Panc1 (cell line): Measurements from ENCODE around the gene CLTC. TPM values are rescaled to one million over a fixed set of nuclear protein-coding genes. Genes with fewer than 3 reads are reported as not detected.

Source experiments
- ATAC-seq: fragments of 200-7000 bp; cut with Tn5 transposase; 2 replicates; pipeline ENCODE4 v1.9.1; 2020; ENCODE audit warnings: mild to moderate bottlenecking, moderate library complexity
- BruUV-seq: library from RNA; stranded (reverse); fragments of 400-500 nt; replicated peaks from 2 replicates; lab custom pipeline; 2021; lab: Mats Ljungman, UMichigan
- CTCF ChIA-PET: fragments of 300-600 bp; sonication (Branson Sonifier 250); formaldehyde crosslinking; loops from one replicate; lab custom pipeline; 2022; ENCODE audit warnings: antibody characterized with exemption; lab: Charles Lee
- POLR2A ChIA-PET: fragments of 300-600 bp; sonication (Branson Sonifier 250); formaldehyde crosslinking; loops from one replicate; lab custom pipeline; 2022; ENCODE audit warnings: antibody characterized with exemption; lab: Charles Lee
- DNase-seq: peaks from one replicate; pipeline ENCODE4 v3.0.0-alpha.2; 2010; ENCODE audit warnings: low read depth, low spot score
- H3K27ac ChIP-seq: 2 replicates; pipeline ENCODE4 v1.5.1; 2011; ENCODE audit warnings: mild to moderate bottlenecking, low read length, inconsistent platforms
- H3K27me3 ChIP-seq: fragments of 200-500 bp; sonication (Bioruptor generic); 2 replicates; pipeline ENCODE4 v1.6.0; 2014; ENCODE audit warnings: low read length, inconsistent platforms; ENCODE audit not compliant: control insufficient read depth, insufficient read depth
- H3K36me3 ChIP-seq: fragments of 200-500 bp; sonication (Bioruptor generic); 2 replicates; pipeline ENCODE4 v1.5.1; 2014; ENCODE audit warnings: inconsistent platforms, mild to moderate bottlenecking, low read length, moderate library complexity; ENCODE audit not compliant: control insufficient read depth, insufficient read depth
- H3K4me1 ChIP-seq: 2 replicates; pipeline ENCODE4 v1.5.1; 2011; ENCODE audit warnings: inconsistent platforms, mild to moderate bottlenecking, low read length, moderate library complexity; ENCODE audit not compliant: control insufficient read depth, insufficient read depth
- H3K4me3 ChIP-seq, 2 experiments: 2 replicates each; pipeline ENCODE4 v1.5.1; 2011 to 2012; ENCODE audit warnings: low read depth in 2 of 2, low read length in 2 of 2, mild to moderate bottlenecking in 2 of 2, inconsistent platforms in 1 of 2, moderate library complexity in 1 of 2
- H3K9me3 ChIP-seq: fragments of 200-500 bp; sonication (Bioruptor generic); 2 replicates; pipeline ENCODE4 v1.5.1; 2014; ENCODE audit warnings: low read depth, mild to moderate bottlenecking, inconsistent platforms, low read length, moderate library complexity; ENCODE audit not compliant: control insufficient read depth, insufficient read depth
- POLR2AphosphoS5 ChIP-seq: IDR thresholded peaks from 2 replicates; pipeline ENCODE4 v1.6.1; 2012; ENCODE audit warnings: mild to moderate bottlenecking, low read depth, low read length, moderate library complexity
- SIN3A ChIP-seq: IDR thresholded peaks from 2 replicates; pipeline ENCODE4 v1.6.1; 2012; ENCODE audit warnings: low read depth, mild to moderate bottlenecking, low read length, moderate library complexity, borderline replicate concordance; ENCODE audit not compliant: insufficient read depth
- TCF7L2 ChIP-seq: IDR thresholded peaks from 2 replicates; pipeline ENCODE4 v1.6.1; 2011; ENCODE audit warnings: mild to moderate bottlenecking, low read depth, low read length, inconsistent platforms
- in situ Hi-C: cut with HindIII; loops from 2 replicates; pipeline ENCODE4 v1.10.0; 2016; ENCODE audit warnings: low sequenced_read_pairs, low pct_unique_long_range_greater_than_20kb
- intact Hi-C: fragments of 100-400 bp; cut with micrococcal nuclease; formaldehyde crosslinking; loops from one replicate; pipeline ENCODE4 v1.10.0; 2022; ENCODE audit not compliant: unreplicated experiment
- total RNA-seq: library from RNA; stranded (reverse); gene quantifications from one replicate; pipeline ENCODE4 v1.2.1, GENCODE V29; 2021; ENCODE audit not compliant: unreplicated experiment
- TF ChIP-seq, protein P1 (sequence below): fragments of 450-650 bp; IDR thresholded peaks from 2 replicates; pipeline ENCODE4 v1.5.1; 2017; ENCODE audit warnings: mild to moderate bottlenecking
- TF ChIP-seq, protein P2 (sequence below), 2 experiments: IDR thresholded peaks; 2 replicates each; pipeline ENCODE4 v1.6.1; 2011 to 2012; ENCODE audit warnings: low read depth in 2 of 2, control low read depth in 1 of 2, low read length in 1 of 2, mild to moderate bottlenecking in 1 of 2, moderate library complexity in 1 of 2; ENCODE audit not compliant: insufficient read depth in 1 of 2

Gene CLTC
- total RNA-seq, 1 experiment from 2014 or later: 221 TPM

DNA sequence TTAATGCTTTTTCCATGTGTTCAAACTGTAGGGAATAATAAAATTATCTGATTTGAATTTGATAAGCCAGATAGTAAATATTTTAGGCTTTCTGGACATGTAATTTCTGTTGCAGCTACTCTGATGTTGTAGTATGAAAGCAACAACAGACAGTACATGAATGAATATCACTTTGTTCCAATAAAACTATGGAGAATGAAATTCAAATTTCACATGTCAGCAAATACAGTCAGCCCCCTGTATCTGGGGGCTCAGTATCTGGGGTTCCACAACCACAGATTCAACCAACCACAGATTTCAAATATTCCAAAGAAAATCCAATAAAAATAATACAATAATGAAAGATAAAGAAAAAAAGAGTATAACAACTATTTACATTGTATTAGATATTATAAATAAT is 8.2 kb upstream of the CLTC start:
- TF ChIP-seq TCF7L2: no peak
- no peak for TF ChIP-seq SIN3A
- TF ChIP-seq, protein P1, sequence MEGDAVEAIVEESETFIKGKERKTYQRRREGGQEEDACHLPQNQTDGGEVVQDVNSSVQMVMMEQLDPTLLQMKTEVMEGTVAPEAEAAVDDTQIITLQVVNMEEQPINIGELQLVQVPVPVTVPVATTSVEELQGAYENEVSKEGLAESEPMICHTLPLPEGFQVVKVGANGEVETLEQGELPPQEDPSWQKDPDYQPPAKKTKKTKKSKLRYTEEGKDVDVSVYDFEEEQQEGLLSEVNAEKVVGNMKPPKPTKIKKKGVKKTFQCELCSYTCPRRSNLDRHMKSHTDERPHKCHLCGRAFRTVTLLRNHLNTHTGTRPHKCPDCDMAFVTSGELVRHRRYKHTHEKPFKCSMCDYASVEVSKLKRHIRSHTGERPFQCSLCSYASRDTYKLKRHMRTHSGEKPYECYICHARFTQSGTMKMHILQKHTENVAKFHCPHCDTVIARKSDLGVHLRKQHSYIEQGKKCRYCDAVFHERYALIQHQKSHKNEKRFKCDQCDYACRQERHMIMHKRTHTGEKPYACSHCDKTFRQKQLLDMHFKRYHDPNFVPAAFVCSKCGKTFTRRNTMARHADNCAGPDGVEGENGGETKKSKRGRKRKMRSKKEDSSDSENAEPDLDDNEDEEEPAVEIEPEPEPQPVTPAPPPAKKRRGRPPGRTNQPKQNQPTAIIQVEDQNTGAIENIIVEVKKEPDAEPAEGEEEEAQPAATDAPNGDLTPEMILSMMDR: no peak
- TF ChIP-seq POLR2AphosphoS5: no peak
- TF ChIP-seq, protein P2, sequence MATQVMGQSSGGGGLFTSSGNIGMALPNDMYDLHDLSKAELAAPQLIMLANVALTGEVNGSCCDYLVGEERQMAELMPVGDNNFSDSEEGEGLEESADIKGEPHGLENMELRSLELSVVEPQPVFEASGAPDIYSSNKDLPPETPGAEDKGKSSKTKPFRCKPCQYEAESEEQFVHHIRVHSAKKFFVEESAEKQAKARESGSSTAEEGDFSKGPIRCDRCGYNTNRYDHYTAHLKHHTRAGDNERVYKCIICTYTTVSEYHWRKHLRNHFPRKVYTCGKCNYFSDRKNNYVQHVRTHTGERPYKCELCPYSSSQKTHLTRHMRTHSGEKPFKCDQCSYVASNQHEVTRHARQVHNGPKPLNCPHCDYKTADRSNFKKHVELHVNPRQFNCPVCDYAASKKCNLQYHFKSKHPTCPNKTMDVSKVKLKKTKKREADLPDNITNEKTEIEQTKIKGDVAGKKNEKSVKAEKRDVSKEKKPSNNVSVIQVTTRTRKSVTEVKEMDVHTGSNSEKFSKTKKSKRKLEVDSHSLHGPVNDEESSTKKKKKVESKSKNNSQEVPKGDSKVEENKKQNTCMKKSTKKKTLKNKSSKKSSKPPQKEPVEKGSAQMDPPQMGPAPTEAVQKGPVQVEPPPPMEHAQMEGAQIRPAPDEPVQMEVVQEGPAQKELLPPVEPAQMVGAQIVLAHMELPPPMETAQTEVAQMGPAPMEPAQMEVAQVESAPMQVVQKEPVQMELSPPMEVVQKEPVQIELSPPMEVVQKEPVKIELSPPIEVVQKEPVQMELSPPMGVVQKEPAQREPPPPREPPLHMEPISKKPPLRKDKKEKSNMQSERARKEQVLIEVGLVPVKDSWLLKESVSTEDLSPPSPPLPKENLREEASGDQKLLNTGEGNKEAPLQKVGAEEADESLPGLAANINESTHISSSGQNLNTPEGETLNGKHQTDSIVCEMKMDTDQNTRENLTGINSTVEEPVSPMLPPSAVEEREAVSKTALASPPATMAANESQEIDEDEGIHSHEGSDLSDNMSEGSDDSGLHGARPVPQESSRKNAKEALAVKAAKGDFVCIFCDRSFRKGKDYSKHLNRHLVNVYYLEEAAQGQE (IDR thresholded peaks at IDR 0.05; ENCODE audit: insufficient read depth in 1 of 2, low read depth in 2 of 2, low read length in 1 of 2): no peak
- H3K4me3 ChIP-seq: no peak overlapping the region
- ChIA-PET POLR2A (no interaction called here), CTCF (no interaction called here)
- H3K27ac ChIP-seq: no peak overlapping the region
- in situ Hi-C loops: no loop called here
- no TSS peak for BruUV-seq
- no peaks in the 10 kb centered on the region; the same call in none of the 2 replicates for H3K36me3 ChIP-seq
- no peaks in the 10 kb centered on the region for H3K9me3 ChIP-seq
- no peak for ATAC-seq
- H3K27me3 ChIP-seq: no peaks in the 10 kb centered on the region
- no peaks in the 10 kb centered on the region for H3K4me1 ChIP-seq
- no peak for DNase-seq
- intact Hi-C loops: no loop called here

DNA sequence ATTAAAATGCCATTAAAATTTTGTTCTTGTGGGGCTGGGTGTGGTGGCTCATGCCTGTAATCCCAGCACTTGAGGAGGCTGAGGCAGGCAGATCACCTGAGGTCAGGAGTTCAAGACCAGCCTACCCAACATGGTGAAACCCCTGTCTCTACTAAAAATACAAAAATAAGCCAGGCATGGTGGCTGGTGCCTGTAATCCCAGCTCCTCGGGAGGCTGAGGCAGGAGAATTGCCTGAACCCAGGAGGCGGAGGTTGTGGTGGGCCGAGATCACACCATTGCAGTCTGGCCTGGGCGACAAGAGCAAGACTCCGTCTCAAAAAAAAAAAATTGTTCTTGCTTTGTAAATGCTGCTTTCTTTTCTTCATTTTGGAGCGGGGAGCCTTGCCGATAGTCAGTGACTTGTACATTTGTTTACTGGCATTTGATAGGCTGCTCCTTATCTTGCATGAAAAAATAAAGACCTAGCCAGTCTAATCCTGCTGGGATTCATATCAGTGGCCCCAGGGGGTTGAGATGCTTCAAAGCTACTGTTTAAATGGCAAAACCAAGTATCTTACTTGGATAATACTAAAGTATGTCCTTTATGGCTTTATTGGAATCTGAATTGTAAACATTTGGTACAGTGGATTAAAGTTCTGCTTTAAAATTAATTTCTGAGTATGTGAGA is 3.3 kb upstream of the CLTC start:
- no peak for DNase-seq
- TF ChIP-seq SIN3A (no peak), POLR2AphosphoS5 (no peak), TCF7L2 (no peak)
- TF ChIP-seq, protein P1: no peak
- TF ChIP-seq, protein P2 (IDR thresholded peaks at IDR 0.05; ENCODE audit: insufficient read depth in 1 of 2, low read depth in 2 of 2, low read length in 1 of 2): no peak
- peaks cover 11% of the 10 kb centered on the region for H3K4me1 ChIP-seq
- no peak overlapping the region for H3K27ac ChIP-seq
- no peaks in the 10 kb centered on the region for H3K9me3 ChIP-seq
- ChIA-PET POLR2A (interaction anchor here (0.7 kb wide), 1 partner anchor 446 kb away, joined by 5 read pairs; no protein-coding TSS in a partner anchor), CTCF (no interaction called here)
- BruUV-seq: no TSS peak
- in situ Hi-C loops: no loop called here
- H3K36me3 ChIP-seq: peaks cover 17% of the 10 kb centered on the region
- intact Hi-C loops: no loop called here
- H3K4me3 ChIP-seq: no peak overlapping the region
- no peaks in the 10 kb centered on the region for H3K27me3 ChIP-seq
- no peak for ATAC-seq
